ENCODE results near the gene BANP. TPM values are rescaled to one million over a fixed set of nuclear protein-coding genes. Genes with fewer than 3 reads are reported as not detected.
"Not testable (repeated sequence)": the region's sequence is repeated elsewhere in the genome, so short reads cannot be mapped to it uniquely, and the experiment has no call there.

The BANP gene
- total RNA-seq, 1 donor from 2014 or later, result 22.4 TPM

DNA sequence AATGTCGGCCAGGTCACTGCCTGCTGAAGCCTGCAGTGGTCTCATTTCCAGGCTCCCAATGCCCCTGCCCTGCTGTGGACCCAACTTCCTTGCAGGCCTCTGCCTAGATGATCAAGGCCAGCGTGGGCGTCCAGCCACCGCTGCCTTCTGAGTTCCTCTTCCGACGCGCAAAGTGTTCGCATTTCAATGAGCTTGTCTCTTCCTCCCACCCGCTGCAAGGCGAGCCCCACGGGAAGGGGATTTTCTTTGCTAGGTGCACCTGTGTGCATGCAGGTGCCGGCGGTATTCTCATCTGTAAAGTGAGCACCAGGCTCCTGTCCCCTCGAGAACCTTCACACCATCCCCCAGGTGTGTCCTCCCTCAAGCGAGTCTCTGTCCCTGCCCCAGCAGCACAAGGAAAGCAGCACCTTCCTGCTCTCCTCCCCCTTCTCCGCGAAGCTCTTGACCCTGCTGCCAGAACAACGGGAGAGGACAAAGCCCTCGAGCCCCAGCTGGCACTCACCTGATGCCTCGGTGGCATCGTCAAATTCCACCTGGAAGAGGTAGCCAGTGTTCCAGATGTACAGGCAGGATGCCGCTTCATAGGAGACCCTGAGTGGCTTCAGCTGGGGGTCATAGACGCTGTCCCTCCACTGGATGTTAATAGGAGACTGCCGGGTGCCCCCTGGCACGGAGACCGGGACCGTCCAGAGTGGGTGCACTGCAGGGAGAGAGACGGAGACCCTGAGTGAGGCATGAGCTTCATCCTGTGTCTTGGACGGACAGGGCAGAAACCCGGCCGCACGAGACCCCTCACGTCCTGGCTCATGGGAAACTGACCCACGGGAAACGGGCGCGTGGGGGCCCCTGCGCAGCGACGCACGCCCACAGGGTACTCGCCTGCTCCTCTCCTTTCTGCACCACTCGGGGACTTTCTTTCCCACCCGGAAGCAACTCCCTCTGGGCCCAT, 24.7 kb upstream of the BANP start:
- ATAC-seq (no peak), DNase-seq (ENCODE audit: low spot score) (no peak)

DNA sequence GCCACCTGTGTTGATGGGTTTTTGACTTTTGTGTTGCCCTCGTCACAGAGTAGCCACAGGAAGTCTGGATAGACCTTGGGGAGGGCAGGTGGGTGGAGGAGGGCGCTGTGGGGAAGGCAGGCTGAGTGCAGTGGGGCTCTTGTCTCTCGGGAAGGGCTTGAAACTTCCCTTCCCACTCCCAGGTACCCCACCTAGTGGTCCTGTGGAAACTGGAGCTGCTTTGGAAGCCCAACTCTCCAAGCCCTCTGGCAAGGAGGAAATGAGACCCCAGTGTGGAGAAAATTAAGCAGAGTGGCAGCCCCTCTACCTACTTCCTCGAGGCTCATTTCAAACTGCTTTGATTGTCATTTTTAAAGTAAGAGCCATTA, 24.1 kb upstream of the BANP start:
- no peak for DNase-seq (ENCODE audit: low spot score)
- ATAC-seq, result no peak

DNA sequence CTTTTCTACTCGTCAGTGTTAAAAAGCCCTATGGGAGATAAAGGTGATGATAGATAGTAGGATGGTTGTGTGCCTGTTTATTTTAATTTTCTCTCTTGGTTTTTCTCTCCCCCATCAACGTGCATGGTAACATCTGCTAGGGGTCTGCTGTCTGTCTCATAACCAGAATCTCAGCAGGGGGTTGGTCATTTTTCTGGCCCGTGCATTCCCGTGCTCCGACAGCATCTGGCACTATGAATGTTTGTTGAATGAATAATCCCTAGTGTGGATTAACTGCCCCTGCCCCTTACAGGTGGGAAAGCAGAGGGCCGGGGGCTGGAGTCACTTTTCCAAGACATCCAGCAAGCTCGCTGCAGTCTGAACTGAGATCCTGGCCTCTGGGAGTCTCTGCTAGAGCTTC, 21.2 kb upstream of the BANP start:
- DNase-seq (ENCODE audit: low spot score), result no peak

DNA sequence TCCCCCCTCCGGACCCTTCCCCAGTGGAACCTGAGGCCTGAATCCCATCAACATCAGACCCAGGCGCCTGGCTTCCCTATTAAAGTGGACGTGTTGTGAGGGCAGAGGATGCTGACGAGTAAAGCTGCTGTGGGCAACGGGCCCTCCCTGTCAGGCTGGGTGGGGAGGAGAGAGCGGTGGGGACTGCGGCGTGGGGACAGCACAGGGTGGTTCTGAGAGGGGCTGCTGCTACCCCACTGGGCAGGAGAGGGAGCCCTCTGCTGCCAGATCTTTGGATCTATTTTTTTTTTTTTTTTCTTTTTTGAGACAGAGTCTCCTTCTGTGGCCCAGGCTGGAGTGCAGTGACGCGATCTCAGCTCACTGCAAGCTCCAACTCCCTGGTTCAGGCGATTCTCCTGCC, 20.8 kb upstream of the BANP start:
- no peak for DNase-seq (ENCODE audit: low spot score)
- no peak for ATAC-seq

More for the DNA sequence above, 21.2 kb upstream of the BANP start:
- no peak for ATAC-seq

DNA sequence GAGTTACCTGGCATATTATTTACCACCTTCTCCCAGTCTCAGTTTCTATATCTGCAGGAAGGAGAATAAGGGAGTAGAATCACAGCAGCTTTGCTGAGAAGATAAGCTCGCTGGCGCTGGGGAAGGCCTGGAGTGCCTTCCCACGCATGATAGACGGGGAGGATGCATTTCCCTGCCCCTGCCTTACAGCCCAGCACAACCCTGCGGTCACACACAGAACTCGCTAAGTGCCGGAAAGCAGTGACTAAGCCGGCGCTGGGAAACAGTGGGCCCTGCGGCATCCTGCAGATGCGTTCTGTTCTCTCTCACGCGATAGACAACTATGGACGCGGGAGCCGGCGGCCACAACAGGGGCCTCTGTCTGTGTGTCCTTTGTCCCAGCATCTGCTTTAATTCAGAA, 19.7 kb upstream of the BANP start:
- DNase-seq (ENCODE audit: low spot score), result no peak
- ATAC-seq, result no peak

DNA sequence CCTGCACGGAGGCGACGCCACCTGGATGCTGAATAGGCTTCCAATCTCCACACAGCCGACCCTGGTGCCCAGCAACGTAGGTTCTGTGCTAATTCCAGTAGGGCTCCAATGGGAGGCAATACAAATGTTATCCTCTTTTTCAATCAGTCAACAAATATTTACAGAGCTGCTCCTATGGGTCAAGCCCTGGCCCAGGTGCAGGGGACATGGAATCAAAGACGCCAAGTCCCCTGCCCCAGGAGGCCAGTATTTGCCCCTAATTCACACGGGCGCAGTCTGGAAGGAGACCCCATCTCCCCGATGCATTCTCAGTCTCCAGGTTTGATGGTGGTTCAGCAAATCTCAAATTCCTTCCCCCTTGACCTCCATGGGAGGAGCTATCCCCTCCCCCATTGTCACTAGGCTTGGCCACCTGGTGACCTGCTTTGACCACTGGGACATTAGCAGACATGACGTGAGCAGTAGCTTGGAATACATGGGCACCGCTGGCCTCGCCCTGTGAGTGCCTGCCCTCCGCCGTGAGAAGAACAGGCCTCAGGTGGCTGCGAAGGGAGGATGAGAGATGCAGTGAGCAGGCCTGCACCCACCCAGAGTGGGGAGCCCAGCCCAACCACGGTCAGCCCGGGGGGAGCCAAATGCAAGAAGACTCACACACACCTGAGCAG, 18.6 kb upstream of the BANP start:
- ATAC-seq (peak; percentile 63), DNase-seq (ENCODE audit: low spot score) (peak; percentile 84)

DNA sequence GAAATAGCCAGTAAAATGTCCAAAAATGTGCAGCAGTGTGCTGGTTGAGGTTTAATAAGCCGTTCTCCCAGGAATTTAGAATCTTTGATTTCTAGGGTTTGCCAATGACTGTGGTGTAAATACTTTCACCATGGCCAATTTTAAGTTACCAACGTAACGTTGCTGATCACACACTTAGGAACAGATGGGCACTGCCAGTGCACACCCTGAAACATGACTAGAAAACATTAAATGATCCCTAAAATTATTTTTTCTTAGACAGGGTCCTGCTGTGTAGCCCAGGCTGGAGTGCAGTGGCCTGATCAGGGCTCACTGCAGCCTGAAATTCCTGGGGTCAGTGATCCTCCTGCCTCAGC, 18.1 kb upstream of the BANP start:
- DNase-seq (ENCODE audit: low spot score) (no peak), ATAC-seq (no peak)

DNA sequence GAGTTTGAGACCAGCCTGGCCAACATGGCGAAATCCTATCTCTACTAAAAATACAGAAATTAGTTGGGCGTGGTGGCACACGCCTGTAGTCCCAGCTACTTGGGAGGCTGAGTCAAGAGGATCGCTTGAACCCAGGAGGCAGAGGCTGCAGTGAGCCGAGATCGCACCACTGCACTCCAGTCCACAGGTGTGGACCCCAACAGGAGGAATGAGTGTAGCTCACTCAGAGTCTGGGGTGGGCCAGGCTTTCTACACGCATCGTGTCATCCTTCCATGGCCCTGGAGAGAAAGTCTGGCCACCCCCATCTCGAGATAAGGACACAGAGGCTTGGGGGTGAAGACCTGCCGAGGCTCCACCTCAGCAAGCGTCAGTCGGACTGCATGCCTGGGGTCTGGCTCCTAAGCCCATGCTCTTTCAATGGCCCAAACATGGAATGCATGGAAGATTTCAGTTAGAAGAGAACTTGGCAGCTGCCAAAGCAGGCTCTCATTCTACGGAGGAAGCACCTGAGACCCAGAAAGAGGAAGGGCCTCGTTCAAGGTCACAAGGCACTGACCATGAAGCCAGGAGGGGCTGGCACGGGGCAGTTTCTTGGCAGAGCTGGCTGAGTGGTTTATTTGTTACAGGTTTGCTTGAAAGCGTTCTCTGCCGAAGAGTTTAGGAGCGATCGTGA, 16.3 kb upstream of the BANP start:
- not testable (repeated sequence) for DNase-seq (ENCODE audit: low spot score)
- peak; percentile 0 for ATAC-seq

DNA sequence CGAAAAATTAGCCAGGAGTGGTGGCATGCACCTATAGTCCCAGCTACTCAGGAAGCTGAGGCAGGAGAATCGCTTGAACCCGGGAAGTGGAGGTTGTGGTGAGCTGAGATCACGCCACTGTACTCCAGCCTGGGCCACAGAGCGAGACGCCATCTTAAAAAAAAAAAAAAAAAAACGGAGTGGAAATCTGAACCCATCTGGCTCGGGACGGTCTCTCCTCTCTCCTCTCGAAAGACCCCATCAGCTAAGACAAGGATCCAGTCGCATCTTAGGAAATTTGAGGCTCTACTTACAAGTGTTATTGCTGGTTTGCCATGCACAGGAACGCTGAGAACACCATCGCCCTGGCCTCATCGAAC, 15.2 kb upstream of the BANP start:
- DNase-seq (ENCODE audit: low spot score), result not testable (repeated sequence)

DNA sequence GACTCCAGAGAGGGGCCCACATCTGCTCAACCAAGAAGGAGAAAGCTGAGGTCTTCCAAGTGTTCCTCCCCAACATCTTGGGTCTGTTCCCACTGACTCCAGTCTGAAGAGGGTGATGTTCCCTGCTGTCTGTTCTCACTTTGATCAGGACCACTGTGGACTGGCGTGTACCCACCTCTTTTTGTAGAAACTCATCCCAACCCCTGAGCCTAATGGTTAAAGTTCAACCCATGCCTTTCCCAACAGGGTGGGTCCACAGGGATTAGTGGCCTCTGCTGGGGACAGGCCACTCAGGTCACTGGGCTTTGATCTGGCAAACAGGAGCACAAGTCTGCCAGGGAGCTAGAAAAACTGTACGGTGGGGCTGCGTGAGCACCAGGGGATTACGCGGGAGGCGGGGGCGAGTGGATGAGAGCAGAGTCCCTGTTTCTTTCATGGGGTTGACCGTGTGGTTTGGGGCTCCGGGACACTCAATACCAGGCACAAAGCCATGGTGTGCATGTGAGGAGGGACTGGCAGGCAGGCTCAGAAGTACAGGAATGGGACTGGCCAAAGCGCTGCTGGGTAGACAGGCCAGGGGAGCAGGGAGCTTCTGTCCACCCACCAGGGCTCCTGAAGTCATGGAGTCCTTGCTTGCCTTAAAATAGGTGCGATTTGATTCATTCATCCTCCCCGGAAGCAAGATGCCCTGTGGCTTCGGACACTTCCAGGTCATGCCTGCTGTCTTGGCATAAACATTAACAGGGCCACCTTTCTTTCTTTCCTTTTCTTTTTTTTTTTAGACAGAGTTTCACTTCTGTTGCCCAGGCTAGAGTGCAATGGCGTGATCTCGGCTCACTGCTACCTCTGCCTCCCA, 14.6 kb upstream of the BANP start, which contains the start of gene CA5A:
TSS of gene CA5A (minus strand) at position 155 of the 856 bp plus-strand sequence. CDS start at position 76, 79 bp downstream.
- DNase-seq (ENCODE audit: low spot score), result peak; percentile 94
- peak; percentile 69 for ATAC-seq

More for the DNA sequence above, 15.2 kb upstream of the BANP start:
- peak; percentile 0 for ATAC-seq

DNA sequence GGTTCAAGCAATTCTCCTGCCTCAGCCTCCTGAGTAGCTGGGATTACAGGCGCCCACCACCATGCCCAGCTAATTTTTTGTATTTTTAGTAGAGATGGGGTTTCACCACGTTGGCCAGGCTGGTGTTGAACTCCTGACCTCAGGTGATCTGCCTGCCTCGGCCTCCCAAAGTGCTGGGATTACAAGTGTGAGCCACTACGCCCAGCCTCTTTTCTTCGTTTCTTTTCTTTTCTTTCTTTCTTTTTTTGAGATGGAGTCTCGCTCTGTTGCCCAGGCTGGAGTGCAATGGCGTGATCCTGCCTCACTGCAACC, 14.0 kb upstream of the BANP start:
- ATAC-seq; DNase-seq (ENCODE audit: low spot score): not testable (repeated sequence)

DNA sequence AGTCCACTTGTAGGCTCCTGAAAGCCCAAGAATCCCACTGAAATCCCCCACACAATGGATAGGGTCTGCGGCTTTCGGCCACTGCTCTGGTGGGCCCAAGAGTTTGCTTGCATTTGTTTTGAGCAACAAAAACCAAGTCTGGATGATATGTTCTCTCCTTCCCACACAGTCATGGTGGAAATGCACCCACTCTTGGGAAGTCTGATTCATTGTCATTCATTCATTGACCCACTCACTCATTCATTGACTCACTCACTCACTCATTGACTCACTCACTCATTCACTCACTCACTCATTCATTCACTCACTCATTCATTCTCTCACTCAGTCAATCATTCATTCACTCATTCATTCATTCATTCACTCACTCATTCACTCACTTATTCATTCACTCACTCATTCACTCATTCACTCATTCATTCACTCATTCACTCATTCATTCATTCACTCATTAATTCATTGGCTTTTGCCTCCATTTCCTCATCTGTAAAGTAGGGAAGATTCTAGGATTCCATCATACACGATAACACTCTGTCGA, 12.8 kb upstream of the BANP start:
- ATAC-seq, result no peak

DNA sequence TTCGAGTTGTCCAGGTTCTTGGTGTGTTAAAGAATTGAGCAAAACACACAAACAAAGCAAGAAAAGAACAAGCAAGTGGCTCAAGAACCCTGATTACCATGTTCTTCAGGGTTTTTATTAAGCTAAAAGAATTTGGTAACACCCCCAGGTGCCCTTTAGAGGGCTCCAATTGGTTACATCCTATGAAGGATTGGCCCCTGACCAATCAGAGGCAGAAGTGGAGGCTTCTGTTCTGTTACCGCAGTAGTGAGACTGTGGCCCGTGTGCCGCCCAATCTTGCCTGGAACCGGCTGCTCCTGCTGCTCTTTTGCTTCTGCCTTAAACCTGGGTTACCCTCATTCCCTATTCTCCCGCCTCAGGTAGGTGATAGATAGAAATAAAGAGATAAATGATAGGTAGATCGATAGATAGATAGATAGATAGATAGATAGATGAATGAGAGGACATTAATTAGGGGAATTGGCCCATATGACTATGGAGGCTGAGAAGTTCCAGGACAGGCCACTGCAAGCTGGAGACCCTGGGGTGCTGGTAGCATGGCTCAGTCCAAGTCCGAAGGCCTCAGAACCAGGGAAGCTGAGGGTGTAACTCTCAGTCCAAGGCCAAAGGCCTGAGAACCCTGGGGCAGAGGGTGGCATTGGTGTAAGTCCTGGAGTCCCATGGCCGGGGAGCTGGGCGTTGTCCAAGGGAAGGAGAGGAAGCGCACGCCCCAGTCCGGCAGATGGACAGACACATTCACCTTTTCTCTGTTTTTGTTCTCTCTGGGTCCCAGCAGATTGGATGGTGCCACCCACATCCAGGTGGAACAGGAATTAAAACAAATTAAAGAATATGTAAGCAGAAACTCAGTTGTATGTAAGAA, 11.4 kb upstream of the BANP start:
- ATAC-seq (no peak), DNase-seq (ENCODE audit: low spot score) (no peak)

More for the DNA sequence above, 12.8 kb upstream of the BANP start:
- DNase-seq (ENCODE audit: low spot score), result no peak

DNA sequence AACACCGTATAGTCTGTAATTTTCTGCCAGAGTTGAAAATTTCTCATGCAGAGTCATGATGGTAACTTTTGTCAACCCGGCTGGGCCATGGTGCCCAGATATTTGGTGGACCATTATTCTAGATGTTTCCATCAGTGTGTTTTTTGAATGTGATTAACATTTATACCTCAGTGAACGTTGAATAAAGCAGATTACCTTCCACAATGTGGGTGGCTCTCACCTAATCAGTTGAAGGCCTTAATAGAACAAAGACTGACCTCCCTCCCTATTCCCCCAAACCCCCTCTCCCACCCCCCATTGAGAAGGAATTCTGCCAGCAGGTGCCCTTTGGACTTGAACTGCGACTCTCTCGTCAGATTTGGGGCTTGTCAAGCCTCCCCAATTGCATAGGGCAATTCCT, 8.6 kb upstream of the BANP start:
- no peak for ATAC-seq
- no peak for DNase-seq (ENCODE audit: low spot score)

DNA sequence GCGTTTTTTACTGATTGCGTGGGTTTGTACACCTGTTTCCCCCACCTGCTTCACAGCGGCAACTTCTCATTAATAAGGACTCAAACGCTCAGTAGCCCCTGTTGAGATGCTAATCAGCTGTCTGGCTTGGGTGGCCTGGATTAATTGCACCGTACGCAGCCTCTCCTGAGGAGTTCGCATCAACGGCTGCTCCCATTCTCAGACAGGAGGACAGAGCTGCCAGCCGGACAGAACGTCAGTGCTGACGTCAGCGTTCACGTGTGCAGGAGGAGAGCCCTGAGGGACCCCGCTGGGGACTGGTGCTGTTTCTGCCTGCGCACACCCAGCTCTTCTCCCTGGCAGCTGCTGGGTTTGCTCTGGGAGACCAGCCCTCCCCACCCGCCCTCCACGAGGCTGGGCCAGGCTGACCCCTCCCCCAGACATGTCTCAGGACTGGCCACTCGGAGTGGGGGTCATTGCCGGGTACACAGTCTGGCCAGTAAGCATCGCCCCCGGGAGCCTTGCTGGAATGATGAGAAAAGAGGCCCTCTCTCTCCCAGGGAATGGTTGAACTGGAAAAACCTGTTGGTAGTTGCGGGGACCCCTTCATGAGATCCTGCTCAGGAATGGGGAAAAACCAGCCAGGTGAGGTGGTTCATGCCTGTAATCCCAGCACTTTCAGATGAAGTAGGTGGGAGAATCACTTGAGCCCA, 5.7 kb upstream of the BANP start:
- no peak for DNase-seq (ENCODE audit: low spot score)
- ATAC-seq, result no peak

DNA sequence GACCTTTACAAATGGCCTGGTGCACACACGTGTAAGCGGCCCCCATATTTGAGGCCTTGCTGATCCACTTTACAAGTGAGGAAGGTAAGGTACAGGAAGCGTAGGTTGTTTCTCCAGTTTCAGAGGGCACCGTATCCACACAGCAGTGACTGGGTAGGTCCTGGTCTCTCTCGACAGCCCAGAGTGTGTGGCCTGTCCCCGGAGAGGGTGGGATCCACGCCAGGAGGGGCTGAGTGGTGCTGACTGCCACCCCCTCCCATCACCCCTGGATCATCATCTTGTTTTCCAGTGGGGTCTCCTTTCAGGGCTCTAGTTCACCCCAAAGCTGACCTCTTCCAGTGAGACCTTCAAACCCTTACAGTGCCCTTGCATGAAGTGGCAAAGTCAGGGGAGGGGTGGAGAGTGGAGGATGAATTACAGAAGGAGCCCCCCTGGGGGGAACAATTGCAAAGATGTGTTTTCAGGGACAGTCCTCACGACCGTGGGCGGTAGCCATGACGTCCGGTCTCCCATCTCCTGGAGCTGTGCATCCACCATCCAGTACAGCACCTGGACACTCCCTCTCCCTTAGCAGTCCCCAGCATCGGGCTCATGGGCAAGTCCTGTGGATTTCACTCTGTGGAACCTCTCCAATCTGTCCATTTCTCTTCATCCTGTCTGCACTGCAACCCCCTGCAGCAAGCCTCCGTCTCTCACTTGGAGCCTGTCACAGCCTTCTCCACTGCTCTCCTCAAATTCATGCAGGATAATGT, 4.5 kb upstream of the BANP start:
- ATAC-seq, result no peak
- no peak for DNase-seq (ENCODE audit: low spot score)

DNA sequence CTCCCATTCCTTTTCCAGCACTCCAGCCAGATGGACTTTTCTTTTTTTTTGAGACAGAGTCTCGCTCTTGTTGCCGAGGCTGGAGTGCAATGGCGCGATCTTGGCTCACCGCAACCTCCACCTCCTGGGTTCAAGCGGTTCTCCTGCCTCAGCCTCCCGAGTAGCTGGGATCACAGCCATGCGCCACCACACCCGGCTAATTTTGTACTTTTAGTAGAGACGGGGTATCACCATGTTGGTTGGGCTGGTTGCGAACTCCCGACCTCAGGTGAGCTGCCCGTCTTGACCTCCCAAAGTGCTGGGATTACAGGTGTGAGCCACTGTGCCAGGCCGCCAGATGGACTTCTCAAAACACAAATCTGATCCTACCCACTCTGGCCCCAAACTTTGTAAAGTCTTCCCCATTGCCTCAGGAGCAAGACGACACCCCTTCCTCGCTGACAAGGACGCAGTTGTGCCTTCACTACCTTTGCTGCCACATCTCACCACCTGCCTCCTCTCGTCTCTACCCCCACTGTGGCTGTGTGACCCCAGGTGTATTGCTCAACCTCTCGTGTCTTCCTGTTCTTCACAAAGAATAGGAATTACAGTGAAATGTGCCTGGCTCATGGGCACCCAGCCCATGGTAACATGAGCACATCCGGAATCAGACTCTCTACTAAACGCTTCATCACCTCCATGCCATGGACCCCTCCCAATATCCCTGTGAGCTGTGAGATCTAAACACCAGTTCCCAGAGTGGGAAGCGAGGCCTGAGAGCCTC, 3.7 kb upstream of the BANP start:
- ATAC-seq, result no peak
- DNase-seq (ENCODE audit: low spot score), result no peak

DNA sequence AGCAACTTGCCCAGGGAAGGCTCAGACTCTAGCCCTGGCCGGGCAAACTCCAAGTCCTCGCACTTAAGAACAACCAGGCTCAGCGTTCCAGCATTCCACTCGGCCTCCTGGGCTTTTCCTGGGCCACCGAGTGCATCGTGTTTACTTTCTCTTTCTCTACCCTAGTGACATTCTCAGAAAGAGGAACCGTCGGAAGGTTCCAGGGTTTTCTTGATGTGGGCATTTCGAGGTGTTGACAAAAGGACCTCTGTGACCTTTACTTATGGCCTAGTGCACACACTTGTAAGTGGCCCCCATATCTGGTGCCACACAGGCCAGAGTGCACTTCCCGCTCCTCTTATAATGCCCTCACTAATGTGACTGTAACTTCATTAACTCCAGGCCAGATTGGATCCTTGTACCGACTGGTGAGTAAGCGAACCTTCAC, 3.1 kb upstream of the BANP start:
- DNase-seq (ENCODE audit: low spot score) (no peak), ATAC-seq (no peak)

All from left lobe of liver (tissue), 2 donors.